ENCODE data around the gene SORCS3. TPM values are rescaled to one million over a fixed set of nuclear protein-coding genes. Genes with fewer than 3 reads are reported as not detected.

SORCS3 gene
- total and polyA plus RNA-seq, 10 of the 15 experiments (the other 5 are each of a cell fraction or from before 2014, with no cell fraction given) = 0.01 to 0.04 (median 0.02) TPM; not detected in 7

DNA sequence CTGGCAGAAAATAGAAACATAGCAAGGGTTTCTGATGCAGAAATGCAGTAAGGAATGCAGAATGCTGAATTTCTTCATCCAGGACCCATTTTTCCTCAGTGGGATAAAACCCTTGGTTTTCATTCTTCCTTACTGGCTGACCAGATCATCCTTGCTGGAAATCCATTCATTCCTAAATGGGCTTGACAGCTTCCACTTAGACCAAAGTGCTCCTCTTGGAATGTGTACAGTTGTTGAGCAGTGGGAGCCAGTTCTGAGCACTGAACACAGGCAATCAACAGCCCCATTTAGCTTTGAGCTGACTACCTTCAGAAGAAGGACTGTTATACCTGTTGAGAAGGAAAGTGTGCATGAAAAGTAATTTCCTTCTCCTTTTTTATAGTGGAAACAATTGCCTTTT is 232.1 kb downstream of the SORCS3 start:
- Histone ChIP-seq H3K4me1 (ENCODE audit: control insufficient read depth, insufficient read depth, low read length) (no peaks in the 10 kb centered on the region), H2AFZ (ENCODE audit: control insufficient read depth, low read depth, low read length) (no peak overlapping the region), H3K9me3 (replicated peaks; ENCODE audit: control insufficient read depth, insufficient read depth, low read length) (no peaks in the 10 kb centered on the region), H3K27me3 (replicated peaks in 1 of 2; ENCODE audit: control insufficient read depth in 2 of 2, insufficient read depth in 2 of 2, low read length in 1 of 2) (no peaks in the 10 kb centered on the region), H3K27ac (ENCODE audit: control insufficient read depth, insufficient read depth) (no peak overlapping the region), H3K4me3 (no peak overlapping the region), H4K20me1 (ENCODE audit: control insufficient read depth, insufficient read depth) (no peaks in the 10 kb centered on the region), H3K4me2 (ENCODE audit: control insufficient read depth, insufficient read depth) (no peak overlapping the region), H3K79me2 (ENCODE audit: control insufficient read depth, insufficient read depth, low read length) (no peaks in the 10 kb centered on the region), H3K36me3 (ENCODE audit: control insufficient read depth in 2 of 2, insufficient read depth in 2 of 2, low read length in 1 of 2) (no peaks in the 10 kb centered on the region), H3K9ac (ENCODE audit: control insufficient read depth, insufficient read depth, low read length) (no peak overlapping the region)
- in situ Hi-C loops (cut with MboI) (no loop called here), intact Hi-C loops (cut with micrococcal nuclease; ENCODE audit: unreplicated experiment) (no loop called here)
- no peak for DNase-seq (ENCODE audit: low read depth, low spot score)
- FAIRE-seq = no peak
- ChIA-PET POLR2A (no interaction called here), RAD21 (ENCODE audit: unreplicated experiment) (no interaction called here), CTCF (interaction anchor here (1.5 kb wide), 1 partner anchor 10 kb away, joined by 4 read pairs; no protein-coding TSS in a partner anchor), SMC1A (ENCODE audit: uncharacterized antibody, unreplicated experiment) (no interaction called here)
- BruUV-seq (replicated peaks) = no TSS peak
- ATAC-seq = no peak
- TF ChIP-seq ZNF24 (IDR thresholded peaks at IDR 0.05) (no peak), IKZF2 (IDR thresholded peaks at IDR 0.05) (no peak), CHD1 (IDR thresholded peaks at IDR 0.05; ENCODE audit: low read depth, low read length) (no peak), SMAD5 (IDR thresholded peaks at IDR 0.05; ENCODE audit: low read depth) (no peak), EZH2 (IDR thresholded peaks at IDR 0.05; ENCODE audit: borderline replicate concordance, control insufficient read depth, low read depth, low read length) (no peak), RAD21 (IDR thresholded peaks at IDR 0.05; ENCODE audit: insufficient read depth, low read depth, low read length) (no peak), EGR1 (IDR thresholded peaks at IDR 0.05; ENCODE audit: borderline replicate concordance in 1 of 2, low read depth in 2 of 2, low read length in 2 of 2) (no peak), NR2F1 (conservative IDR thresholded peaks at IDR 0.05) (no peak), YBX1 (IDR thresholded peaks at IDR 0.05) (no peak)
- TF ChIP-seq, protein P1, sequence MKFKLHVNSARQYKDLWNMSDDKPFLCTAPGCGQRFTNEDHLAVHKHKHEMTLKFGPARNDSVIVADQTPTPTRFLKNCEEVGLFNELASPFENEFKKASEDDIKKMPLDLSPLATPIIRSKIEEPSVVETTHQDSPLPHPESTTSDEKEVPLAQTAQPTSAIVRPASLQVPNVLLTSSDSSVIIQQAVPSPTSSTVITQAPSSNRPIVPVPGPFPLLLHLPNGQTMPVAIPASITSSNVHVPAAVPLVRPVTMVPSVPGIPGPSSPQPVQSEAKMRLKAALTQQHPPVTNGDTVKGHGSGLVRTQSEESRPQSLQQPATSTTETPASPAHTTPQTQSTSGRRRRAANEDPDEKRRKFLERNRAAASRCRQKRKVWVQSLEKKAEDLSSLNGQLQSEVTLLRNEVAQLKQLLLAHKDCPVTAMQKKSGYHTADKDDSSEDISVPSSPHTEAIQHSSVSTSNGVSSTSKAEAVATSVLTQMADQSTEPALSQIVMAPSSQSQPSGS (IDR thresholded peaks at IDR 0.05; ENCODE audit: low read length) = no peak
- TF ChIP-seq, protein P2, sequence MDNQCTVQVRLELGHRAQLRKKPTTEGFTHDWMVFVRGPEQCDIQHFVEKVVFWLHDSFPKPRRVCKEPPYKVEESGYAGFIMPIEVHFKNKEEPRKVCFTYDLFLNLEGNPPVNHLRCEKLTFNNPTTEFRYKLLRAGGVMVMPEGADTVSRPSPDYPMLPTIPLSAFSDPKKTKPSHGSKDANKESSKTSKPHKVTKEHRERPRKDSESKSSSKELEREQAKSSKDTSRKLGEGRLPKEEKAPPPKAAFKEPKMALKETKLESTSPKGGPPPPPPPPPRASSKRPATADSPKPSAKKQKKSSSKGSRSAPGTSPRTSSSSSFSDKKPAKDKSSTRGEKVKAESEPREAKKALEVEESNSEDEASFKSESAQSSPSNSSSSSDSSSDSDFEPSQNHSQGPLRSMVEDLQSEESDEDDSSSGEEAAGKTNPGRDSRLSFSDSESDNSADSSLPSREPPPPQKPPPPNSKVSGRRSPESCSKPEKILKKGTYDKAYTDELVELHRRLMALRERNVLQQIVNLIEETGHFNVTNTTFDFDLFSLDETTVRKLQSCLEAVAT (IDR thresholded peaks at IDR 0.05) = no peak
- TF ChIP-seq, protein P3, sequence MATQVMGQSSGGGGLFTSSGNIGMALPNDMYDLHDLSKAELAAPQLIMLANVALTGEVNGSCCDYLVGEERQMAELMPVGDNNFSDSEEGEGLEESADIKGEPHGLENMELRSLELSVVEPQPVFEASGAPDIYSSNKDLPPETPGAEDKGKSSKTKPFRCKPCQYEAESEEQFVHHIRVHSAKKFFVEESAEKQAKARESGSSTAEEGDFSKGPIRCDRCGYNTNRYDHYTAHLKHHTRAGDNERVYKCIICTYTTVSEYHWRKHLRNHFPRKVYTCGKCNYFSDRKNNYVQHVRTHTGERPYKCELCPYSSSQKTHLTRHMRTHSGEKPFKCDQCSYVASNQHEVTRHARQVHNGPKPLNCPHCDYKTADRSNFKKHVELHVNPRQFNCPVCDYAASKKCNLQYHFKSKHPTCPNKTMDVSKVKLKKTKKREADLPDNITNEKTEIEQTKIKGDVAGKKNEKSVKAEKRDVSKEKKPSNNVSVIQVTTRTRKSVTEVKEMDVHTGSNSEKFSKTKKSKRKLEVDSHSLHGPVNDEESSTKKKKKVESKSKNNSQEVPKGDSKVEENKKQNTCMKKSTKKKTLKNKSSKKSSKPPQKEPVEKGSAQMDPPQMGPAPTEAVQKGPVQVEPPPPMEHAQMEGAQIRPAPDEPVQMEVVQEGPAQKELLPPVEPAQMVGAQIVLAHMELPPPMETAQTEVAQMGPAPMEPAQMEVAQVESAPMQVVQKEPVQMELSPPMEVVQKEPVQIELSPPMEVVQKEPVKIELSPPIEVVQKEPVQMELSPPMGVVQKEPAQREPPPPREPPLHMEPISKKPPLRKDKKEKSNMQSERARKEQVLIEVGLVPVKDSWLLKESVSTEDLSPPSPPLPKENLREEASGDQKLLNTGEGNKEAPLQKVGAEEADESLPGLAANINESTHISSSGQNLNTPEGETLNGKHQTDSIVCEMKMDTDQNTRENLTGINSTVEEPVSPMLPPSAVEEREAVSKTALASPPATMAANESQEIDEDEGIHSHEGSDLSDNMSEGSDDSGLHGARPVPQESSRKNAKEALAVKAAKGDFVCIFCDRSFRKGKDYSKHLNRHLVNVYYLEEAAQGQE (IDR thresholded peaks at IDR 0.05; ENCODE audit: low read depth, low read length) = no peak
- TF ChIP-seq, protein P4, sequence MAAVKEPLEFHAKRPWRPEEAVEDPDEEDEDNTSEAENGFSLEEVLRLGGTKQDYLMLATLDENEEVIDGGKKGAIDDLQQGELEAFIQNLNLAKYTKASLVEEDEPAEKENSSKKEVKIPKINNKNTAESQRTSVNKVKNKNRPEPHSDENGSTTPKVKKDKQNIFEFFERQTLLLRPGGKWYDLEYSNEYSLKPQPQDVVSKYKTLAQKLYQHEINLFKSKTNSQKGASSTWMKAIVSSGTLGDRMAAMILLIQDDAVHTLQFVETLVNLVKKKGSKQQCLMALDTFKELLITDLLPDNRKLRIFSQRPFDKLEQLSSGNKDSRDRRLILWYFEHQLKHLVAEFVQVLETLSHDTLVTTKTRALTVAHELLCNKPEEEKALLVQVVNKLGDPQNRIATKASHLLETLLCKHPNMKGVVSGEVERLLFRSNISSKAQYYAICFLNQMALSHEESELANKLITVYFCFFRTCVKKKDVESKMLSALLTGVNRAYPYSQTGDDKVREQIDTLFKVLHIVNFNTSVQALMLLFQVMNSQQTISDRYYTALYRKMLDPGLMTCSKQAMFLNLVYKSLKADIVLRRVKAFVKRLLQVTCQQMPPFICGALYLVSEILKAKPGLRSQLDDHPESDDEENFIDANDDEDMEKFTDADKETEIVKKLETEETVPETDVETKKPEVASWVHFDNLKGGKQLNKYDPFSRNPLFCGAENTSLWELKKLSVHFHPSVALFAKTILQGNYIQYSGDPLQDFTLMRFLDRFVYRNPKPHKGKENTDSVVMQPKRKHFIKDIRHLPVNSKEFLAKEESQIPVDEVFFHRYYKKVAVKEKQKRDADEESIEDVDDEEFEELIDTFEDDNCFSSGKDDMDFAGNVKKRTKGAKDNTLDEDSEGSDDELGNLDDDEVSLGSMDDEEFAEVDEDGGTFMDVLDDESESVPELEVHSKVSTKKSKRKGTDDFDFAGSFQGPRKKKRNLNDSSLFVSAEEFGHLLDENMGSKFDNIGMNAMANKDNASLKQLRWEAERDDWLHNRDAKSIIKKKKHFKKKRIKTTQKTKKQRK (IDR thresholded peaks at IDR 0.05; ENCODE audit: low read depth, low read length) = no peak
- TF ChIP-seq, protein P5, sequence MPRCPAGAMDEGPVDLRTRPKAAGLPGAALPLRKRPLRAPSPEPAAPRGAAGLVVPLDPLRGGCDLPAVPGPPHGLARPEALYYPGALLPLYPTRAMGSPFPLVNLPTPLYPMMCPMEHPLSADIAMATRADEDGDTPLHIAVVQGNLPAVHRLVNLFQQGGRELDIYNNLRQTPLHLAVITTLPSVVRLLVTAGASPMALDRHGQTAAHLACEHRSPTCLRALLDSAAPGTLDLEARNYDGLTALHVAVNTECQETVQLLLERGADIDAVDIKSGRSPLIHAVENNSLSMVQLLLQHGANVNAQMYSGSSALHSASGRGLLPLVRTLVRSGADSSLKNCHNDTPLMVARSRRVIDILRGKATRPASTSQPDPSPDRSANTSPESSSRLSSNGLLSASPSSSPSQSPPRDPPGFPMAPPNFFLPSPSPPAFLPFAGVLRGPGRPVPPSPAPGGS (IDR thresholded peaks at IDR 0.05; ENCODE audit: borderline replicate concordance, insufficient read depth, low read depth, low read length, poor library complexity, severe bottlenecking) = no peak

Measured in GM12878 (cell line).